Chondrocyte (in vitro differentiated cells): ENCODE measurements around the gene BACE2. TPM values are rescaled to one million over a fixed set of nuclear protein-coding genes. Genes with fewer than 3 reads are reported as not detected.

ENCODE experiments used
- DNase-seq: peaks from one replicate; pipeline ENCODE4 v3.0.0; 2021; ENCODE audit warnings: mixed read lengths, low spot score
- H3K27ac Mint-ChIP-seq: one replicate; pipeline ENCODE4 v1.8.0; 2021; ENCODE audit warnings: mild to moderate bottlenecking, moderate library complexity, mixed read lengths; ENCODE audit not compliant: unreplicated experiment
- H3K27me3 Mint-ChIP-seq: 2 replicates; pipeline ENCODE4 v1.8.0; 2021; ENCODE audit warnings: low read depth, mixed read lengths
- H3K36me3 Mint-ChIP-seq: 2 replicates; pipeline ENCODE4 v1.8.0; 2021; ENCODE audit warnings: low read depth, mixed read lengths
- H3K4me1 Mint-ChIP-seq: 2 replicates; pipeline ENCODE4 v1.8.0; 2021; ENCODE audit warnings: low read depth, mild to moderate bottlenecking, mixed read lengths
- H3K4me3 Mint-ChIP-seq: one replicate; pipeline ENCODE4 v1.8.0; 2021; ENCODE audit warnings: mild to moderate bottlenecking, moderate library complexity, mixed read lengths; ENCODE audit not compliant: unreplicated experiment
- H3K9me3 Mint-ChIP-seq: 2 replicates; pipeline ENCODE4 v1.8.0; 2021; ENCODE audit warnings: low read depth, mixed read lengths
- total RNA-seq: library from RNA; stranded (reverse); gene quantifications from 3 replicates; pipeline ENCODE4 v1.2.1, GENCODE V29; 2021
- TF ChIP-seq, protein P1 (sequence below): fragments of 200-600 bp; sonication (generic); IDR thresholded peaks from 2 replicates; pipeline ENCODE4 v1.5.0; 2021; ENCODE audit warnings: antibody characterized with exemption, mild to moderate bottlenecking, moderate library complexity

Gene BACE2
- total RNA-seq, 1 donor from 2014 or later = 77.9 TPM

DNA sequence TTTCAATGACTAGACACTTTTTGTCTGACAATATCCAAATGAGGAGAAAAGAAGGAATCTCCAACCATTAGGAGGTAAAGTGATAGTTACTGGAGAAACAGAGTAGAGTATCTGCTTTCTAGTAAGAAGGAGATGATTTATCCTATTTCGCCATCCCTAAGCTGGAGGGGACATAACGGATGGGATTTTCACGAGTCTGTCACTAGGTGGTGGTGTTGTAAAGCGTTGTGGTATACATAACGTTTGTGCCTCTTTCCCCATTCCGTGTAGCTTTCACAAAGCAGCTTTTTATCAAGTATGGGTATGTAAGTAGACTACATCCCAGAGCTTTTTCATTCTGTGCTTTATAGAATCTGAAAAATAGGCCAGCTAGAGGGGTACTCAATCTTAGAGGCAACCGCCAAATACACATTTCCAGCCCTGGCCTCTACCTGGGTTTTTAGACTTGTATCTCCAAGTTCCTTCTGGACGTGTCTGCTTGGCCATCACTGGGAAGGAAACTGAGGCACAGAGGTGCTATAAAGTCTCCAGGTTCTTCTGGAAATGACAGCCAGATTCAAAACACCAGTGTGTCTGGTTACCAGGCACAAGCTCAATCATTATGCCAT is 115.4 kb downstream of the BACE2 start:
- Mint-ChIP-seq H3K27me3 (peaks cover 5% of the 10 kb centered on the region), H3K4me1 (peaks cover 3% of the 10 kb centered on the region), H3K27ac (no peak overlapping the region), H3K9me3 (no peaks in the 10 kb centered on the region), H3K36me3 (no peaks in the 10 kb centered on the region), H3K4me3 (no peak overlapping the region)
- TF ChIP-seq, protein P1, sequence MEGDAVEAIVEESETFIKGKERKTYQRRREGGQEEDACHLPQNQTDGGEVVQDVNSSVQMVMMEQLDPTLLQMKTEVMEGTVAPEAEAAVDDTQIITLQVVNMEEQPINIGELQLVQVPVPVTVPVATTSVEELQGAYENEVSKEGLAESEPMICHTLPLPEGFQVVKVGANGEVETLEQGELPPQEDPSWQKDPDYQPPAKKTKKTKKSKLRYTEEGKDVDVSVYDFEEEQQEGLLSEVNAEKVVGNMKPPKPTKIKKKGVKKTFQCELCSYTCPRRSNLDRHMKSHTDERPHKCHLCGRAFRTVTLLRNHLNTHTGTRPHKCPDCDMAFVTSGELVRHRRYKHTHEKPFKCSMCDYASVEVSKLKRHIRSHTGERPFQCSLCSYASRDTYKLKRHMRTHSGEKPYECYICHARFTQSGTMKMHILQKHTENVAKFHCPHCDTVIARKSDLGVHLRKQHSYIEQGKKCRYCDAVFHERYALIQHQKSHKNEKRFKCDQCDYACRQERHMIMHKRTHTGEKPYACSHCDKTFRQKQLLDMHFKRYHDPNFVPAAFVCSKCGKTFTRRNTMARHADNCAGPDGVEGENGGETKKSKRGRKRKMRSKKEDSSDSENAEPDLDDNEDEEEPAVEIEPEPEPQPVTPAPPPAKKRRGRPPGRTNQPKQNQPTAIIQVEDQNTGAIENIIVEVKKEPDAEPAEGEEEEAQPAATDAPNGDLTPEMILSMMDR = peak; percentile 95
- DNase-seq = no peak

DNA sequence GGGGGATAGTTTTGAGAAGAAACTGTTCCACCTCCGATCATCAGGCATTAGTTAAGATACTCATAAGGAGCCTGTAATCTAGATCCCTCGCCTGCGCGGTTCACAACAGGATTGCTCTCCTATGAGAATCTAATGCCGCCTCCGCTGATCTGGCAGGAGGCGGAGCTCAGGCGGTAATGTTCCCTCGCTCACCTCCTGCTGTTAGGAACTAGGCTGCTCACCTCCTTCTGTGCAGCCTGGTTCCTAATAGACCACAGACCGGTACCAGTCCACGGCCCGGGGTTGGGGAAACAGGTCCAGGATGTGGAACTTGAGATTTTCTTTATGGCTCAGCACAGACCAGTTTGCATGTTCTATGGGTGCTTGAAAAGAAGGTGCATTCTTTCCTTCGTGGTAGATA is 121.5 kb downstream of the BACE2 start:
- H3K27me3 Mint-ChIP-seq = peaks cover 20% of the 10 kb centered on the region

DNA sequence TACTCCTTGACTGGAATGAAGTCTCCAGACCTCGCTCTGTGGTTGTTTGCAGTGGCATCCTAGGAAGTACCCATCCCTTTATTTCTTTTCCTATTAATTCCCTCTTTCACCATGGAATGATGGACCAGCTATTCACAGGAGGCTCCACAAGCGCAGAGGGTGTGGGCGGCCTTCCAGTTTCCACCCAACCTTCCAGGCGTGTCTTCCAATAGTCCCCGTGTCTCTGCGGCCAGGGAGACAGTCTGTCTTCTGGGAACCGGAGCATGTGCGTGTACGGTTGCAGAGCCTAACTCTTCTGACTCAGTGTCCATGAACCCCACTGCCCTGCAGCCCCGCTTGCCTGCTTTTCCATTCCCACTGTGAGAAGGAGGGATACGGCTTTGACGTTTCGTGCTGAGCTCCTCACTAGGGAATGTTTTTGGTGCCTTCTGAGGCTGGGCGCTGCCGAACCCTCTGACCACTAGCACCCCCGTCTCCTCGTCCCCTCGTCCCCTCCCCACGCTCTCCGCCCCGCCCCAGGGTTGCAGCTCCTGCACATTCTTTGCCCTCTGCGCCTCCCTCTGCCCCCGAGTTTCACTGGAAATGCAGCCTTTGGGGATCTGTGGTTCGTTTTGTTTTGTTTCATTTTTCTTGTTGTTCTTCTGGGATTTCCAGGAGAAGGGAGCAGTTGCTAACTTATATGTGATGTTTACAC is 122.3 kb downstream of the BACE2 start:
- Mint-ChIP-seq H3K4me3 (no peak overlapping the region), H3K9me3 (no peaks in the 10 kb centered on the region)

More for the DNA sequence above, 121.5 kb downstream of the BACE2 start:
- H3K9me3 Mint-ChIP-seq = no peaks in the 10 kb centered on the region
- no peaks in the 10 kb centered on the region for H3K36me3 Mint-ChIP-seq
- peaks cover 3% of the 10 kb centered on the region for H3K4me1 Mint-ChIP-seq
- no peak for DNase-seq
- no peak overlapping the region for H3K4me3 Mint-ChIP-seq
- TF ChIP-seq, protein P1 = no peak
- no peak overlapping the region for H3K27ac Mint-ChIP-seq

DNA sequence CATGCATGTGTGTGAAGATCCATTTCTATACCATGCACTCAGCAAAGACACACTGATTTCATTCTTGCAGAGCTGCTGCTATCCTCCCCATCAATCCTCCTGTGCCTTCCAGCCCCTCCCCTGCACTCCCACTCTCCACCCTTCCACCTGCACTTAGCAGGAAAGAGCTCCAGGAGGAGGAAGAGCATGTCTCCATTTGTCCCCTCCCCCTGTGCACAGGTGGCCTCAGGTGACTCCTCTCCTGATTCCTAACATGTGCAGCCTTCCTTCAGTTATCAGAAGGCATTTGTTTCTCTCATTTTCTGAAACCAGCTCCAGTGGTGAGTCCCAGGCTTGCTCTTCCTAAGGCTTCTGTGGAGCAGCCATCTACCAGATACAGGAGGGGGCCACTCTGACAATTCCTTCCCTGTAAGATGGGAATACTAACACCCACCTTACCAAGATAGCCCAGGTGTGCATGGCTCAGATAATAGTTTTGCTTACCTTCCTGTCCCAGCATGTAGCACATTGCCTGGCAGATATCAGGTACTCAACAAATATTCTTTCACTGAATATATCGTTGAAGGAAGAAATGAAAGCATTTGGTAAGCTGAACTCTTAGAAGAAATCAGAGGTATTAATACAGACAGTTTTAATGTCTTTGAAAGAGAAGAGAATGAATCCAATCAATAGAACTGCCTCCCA is 126.7 kb downstream of the BACE2 start:
- Mint-ChIP-seq H3K4me1 (peaks cover 3% of the 10 kb centered on the region), H3K4me3 (no peak overlapping the region), H3K36me3 (no peaks in the 10 kb centered on the region), H3K27me3 (peaks cover 26% of the 10 kb centered on the region), H3K9me3 (peaks cover 15% of the 10 kb centered on the region), H3K27ac (no peak overlapping the region)
- no peak for DNase-seq
- TF ChIP-seq, protein P1 = no peak

More for the DNA sequence above, 122.3 kb downstream of the BACE2 start:
- peaks cover 3% of the 10 kb centered on the region for H3K4me1 Mint-ChIP-seq
- H3K27me3 Mint-ChIP-seq = peaks cover 23% of the 10 kb centered on the region
- TF ChIP-seq, protein P1 = no peak
- no peak for DNase-seq
- H3K36me3 Mint-ChIP-seq = no peaks in the 10 kb centered on the region
- no peak overlapping the region for H3K27ac Mint-ChIP-seq

DNA sequence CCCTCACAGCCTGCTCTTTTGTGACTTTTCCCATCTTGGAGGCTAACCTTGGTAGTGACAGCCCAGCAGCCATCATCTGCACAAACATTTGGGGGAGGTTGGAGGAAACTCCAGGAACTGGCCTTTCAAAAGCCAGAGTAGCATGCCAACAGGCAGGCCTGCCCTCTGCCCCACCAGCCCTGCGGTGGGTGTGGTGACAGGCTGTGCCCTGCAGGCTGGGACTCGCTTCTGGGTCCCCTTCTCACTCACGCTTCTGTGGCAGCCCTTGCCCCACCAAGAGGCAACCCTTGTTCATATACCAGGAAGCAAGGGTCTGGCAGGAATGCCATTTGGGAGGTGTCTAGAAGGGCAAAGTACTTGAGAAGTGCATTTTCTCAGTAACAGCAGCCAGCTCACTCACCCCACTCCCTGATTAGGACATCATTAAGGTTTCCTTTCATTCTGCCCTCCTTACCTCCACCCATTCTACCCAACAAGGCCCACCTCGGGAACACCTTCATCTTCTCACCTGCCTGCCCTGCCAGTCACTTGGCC is 127.8 kb downstream of the BACE2 start:
- H3K27me3 Mint-ChIP-seq = peaks cover 23% of the 10 kb centered on the region
- H3K4me3 Mint-ChIP-seq = no peak overlapping the region
- TF ChIP-seq, protein P1 = no peak
- no peak overlapping the region for H3K27ac Mint-ChIP-seq
- DNase-seq = no peak
- no peaks in the 10 kb centered on the region for H3K36me3 Mint-ChIP-seq
- H3K4me1 Mint-ChIP-seq = no peaks in the 10 kb centered on the region
- peaks cover 15% of the 10 kb centered on the region for H3K9me3 Mint-ChIP-seq
